ENCODE results near the gene FAR1. TPM values are rescaled to one million over a fixed set of nuclear protein-coding genes. Genes with fewer than 3 reads are reported as not detected.

Gene FAR1, protein sequence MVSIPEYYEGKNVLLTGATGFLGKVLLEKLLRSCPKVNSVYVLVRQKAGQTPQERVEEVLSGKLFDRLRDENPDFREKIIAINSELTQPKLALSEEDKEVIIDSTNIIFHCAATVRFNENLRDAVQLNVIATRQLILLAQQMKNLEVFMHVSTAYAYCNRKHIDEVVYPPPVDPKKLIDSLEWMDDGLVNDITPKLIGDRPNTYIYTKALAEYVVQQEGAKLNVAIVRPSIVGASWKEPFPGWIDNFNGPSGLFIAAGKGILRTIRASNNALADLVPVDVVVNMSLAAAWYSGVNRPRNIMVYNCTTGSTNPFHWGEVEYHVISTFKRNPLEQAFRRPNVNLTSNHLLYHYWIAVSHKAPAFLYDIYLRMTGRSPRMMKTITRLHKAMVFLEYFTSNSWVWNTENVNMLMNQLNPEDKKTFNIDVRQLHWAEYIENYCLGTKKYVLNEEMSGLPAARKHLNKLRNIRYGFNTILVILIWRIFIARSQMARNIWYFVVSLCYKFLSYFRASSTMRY
- 56.5 and 113 TPM in 2 replicates for total RNA-seq

DNA sequence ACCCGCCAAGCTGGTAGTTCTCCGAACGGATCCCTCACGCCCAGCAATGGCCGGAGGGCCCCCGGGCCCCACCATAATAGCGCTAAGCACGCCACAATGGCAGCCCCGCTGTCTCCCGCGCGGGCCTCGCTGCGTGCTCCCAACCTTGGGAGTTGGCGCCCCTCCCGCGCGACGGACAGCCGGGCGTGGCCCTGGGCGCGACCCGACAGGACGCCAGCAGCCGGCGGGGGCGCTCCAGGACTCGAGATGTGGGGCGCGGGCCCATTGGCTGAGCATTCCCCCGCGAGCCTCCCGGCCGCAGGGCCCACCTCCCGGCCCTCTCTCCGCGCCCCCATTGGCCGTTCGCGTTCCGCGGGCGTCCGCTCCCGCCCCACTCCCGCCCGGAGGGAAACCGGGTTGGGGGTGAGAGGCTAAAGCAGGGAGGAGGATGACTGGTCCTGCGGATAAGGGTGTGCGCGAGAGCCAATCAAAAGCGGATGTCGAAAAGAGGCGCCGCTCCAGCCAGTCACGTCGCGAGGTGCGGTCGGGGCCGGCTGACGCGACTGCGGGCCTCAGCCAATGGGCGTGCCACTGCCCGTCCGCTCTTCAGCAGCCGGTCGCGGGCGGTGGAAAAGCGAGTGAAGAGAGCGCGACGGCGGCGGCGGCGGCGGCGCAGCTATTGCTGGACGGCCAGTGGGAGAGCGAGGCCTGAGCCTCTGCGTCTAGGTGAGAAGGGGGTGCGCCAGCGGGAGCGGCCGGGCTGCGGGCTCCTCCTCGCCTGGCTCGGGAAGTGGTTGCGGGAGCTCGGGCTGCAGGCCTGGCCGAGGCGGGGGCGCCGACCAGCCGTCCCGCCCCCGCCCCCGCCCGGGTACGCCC is at the start of gene FAR1:
FAR1 (plus strand) TSS at position 567 of the 855 bp plus-strand sequence. CDS start 26,098 bp downstream, outside the sequence.

Other genes starting within 250 kb of the FAR1 start
- gene BTBD10, start 205.4 kb upstream of the FAR1 start, total RNA-seq, result 75.1 and 159 TPM in 2 replicates
- not detected in 2 replicates for gene PTH, start 172.7 kb upstream of the FAR1 start, total RNA-seq